Lower lobe of right lung (tissue), 2 donors: Measurements from ENCODE around the gene PTPRM. TPM values are rescaled to one million over a fixed set of nuclear protein-coding genes. Genes with fewer than 3 reads are reported as not detected.

ENCODE experiments used
- ATAC-seq, 2 donors: fragments of 200-7000 bp; cut with Tn5 transposase; one replicate each; pipeline ENCODE4 v1.9.1; 2020 to 2022; ENCODE audit warnings: mild to moderate bottlenecking in 2 of 2, moderate library complexity in 2 of 2
- DNase-seq: peaks from one replicate; pipeline ENCODE4 v3.0.0-alpha.2; 2020
- H3K27ac ChIP-seq: fragments of 200-600 bp; one replicate; pipeline ENCODE4 v1.8.0; 2022
- H3K27me3 ChIP-seq: fragments of 200-600 bp; one replicate; pipeline ENCODE4 v1.8.0; 2022; ENCODE audit warnings: low read depth
- H3K36me3 ChIP-seq: fragments of 200-600 bp; one replicate; pipeline ENCODE4 v1.8.0; 2022; ENCODE audit warnings: mild to moderate bottlenecking
- H3K4me1 ChIP-seq: fragments of 200-600 bp; one replicate; pipeline ENCODE4 v1.8.0; 2022
- H3K4me3 ChIP-seq: fragments of 200-600 bp; one replicate; pipeline ENCODE4 v1.8.0; 2022; ENCODE audit warnings: mild to moderate bottlenecking
- H3K9me3 ChIP-seq: fragments of 200-600 bp; one replicate; pipeline ENCODE4 v1.8.0; 2022
- CTCF ChIP-seq: fragments of 200-600 bp; IDR thresholded peaks from one replicate; pipeline ENCODE4 v1.8.0; 2022; ENCODE audit warnings: antibody characterized with exemption, mild to moderate bottlenecking
- intact Hi-C: fragments of 100-400 bp; cut with DNase I; formaldehyde crosslinking; loops from one replicate; pipeline ENCODE4 v1.11.0; 2022
- total RNA-seq: library from RNA; stranded (reverse); fragmentation: NEBNext Ultra II Directional; extraction: Animal tissue kit (Norgen Biotek cat#: 25700); gene quantifications from one replicate; pipeline ENCODE4 v1.2.1, GENCODE V29; 2021
- donor health status: DM: no; HTN: yes; CAD: no; lungs with severe emphysema.

The PTPRM gene
- total RNA-seq, 1 donor from 2014 or later: 85.2 TPM

DNA sequence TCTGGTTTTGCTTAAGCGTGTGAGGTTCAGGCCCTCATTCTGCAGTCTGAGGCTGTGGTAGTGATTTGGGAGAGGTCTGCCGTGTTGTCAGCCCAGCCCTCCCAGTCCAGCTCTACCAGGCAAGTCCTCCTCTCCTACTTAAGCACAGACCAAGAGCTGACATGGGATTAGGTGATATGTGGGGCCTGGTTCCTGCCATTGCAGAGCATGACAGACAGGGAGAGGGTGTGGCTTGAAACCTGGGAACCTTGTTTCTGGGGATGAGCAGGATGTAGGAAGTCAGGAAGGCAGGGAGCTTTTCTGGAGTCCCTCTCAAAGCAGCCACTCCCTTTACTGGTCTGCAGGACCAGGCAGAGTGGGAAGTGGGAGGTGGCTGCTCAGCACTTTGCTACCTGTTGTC, 38.6 kb downstream of the PTPRM start:
- DNase-seq (no peak), ATAC-seq (no peak)
- H3K9me3 ChIP-seq: no peaks in the 10 kb centered on the region
- no peak overlapping the region for H3K27ac ChIP-seq
- H3K4me1 ChIP-seq: peaks cover 33% of the 10 kb centered on the region
- no peak for TF ChIP-seq CTCF
- H3K27me3 ChIP-seq: no peaks in the 10 kb centered on the region
- intact Hi-C loops: no loop called here
- no peak overlapping the region for H3K4me3 ChIP-seq
- no peaks in the 10 kb centered on the region for H3K36me3 ChIP-seq

DNA sequence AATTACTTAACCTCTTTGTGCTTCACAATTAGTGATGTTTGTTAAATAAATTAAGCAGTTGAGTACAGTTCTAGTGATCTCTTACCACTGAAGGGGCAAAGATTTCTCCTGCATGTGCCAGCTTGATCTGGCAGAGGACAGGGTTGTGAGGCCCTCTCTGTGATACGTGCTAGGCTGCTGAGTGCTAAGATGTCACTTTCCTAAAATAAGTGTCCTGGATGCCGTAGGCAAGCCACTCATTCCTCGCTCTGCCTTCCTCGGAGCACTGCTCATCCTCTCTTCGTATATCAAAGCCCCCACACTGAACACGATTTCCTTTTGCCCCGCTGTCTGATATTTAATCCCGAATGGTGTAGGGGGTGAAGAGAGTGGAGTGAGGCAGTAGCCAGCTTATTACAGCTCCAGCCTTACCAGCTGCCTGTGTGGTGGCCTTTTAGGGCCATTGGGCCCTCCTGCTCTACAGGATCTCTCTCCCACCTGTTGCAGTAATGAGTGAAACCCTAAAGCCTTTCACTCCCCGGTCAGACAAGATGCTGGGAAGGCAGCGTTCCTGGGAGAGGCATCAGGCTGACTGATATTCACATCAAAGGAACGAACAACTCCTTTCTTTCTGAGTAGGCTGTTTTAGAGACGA, 40.5 kb downstream of the PTPRM start:
- Histone ChIP-seq H3K36me3 (no peaks in the 10 kb centered on the region), H3K27me3 (no peaks in the 10 kb centered on the region), H3K9me3 (no peaks in the 10 kb centered on the region), H3K27ac (no peak overlapping the region), H3K4me1 (peaks cover 33% of the 10 kb centered on the region), H3K4me3 (no peak overlapping the region)
- no peak for TF ChIP-seq CTCF
- DNase-seq (no peak), ATAC-seq (no peak)
- intact Hi-C loops: no loop called here

- Histone ChIP-seq H3K27me3 (no peaks in the 10 kb centered on the region), H3K27ac (no peak overlapping the region), H3K4me3 (no peak overlapping the region), H3K9me3 (no peaks in the 10 kb centered on the region), H3K4me1 (peaks cover 33% of the 10 kb centered on the region), H3K36me3 (no peaks in the 10 kb centered on the region)
- intact Hi-C loops: no loop called here
- ATAC-seq (no peak), DNase-seq (no peak)
- no peak for TF ChIP-seq CTCF
Measured at GRCh38 chr18:7608174-7608550, 41.0 kb downstream of the PTPRM start.

- intact Hi-C loops: no loop called here
- Histone ChIP-seq H3K4me3 (no peak overlapping the region), H3K27me3 (no peaks in the 10 kb centered on the region), H3K9me3 (no peaks in the 10 kb centered on the region), H3K36me3 (no peaks in the 10 kb centered on the region), H3K27ac (no peak overlapping the region), H3K4me1 (peaks cover 33% of the 10 kb centered on the region)
- TF ChIP-seq CTCF: no peak
- peak; percentile 5 to 23 for ATAC-seq
- DNase-seq: no peak
Measured at GRCh38 chr18:7608781-7609201, 41.7 kb downstream of the PTPRM start.

- Histone ChIP-seq H3K27me3 (no peaks in the 10 kb centered on the region), H3K27ac (no peak overlapping the region), H3K36me3 (no peaks in the 10 kb centered on the region), H3K4me3 (no peak overlapping the region), H3K9me3 (no peaks in the 10 kb centered on the region), H3K4me1 (peaks cover 25% of the 10 kb centered on the region)
- intact Hi-C loops: no loop called here
- DNase-seq: no peak
- no peak for TF ChIP-seq CTCF
- no peak for ATAC-seq
Measured at GRCh38 chr18:7609617-7610016, 42.5 kb downstream of the PTPRM start.
